GM19240 (cell line): ENCODE results near the gene NOTO.
"Not testable (repeated sequence)": the region's sequence is repeated elsewhere in the genome, so short reads cannot be mapped to it uniquely, and the experiment has no call there.

Experiments
- DNase-seq: peaks from one replicate; pipeline ENCODE4 v3.0.0; 2011; ENCODE audit warnings: low spot score; ENCODE audit not compliant: insufficient read length

Gene NOTO, protein sequence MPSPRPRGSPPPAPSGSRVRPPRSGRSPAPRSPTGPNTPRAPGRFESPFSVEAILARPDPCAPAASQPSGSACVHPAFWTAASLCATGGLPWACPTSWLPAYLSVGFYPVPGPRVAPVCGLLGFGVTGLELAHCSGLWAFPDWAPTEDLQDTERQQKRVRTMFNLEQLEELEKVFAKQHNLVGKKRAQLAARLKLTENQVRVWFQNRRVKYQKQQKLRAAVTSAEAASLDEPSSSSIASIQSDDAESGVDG

DNA sequence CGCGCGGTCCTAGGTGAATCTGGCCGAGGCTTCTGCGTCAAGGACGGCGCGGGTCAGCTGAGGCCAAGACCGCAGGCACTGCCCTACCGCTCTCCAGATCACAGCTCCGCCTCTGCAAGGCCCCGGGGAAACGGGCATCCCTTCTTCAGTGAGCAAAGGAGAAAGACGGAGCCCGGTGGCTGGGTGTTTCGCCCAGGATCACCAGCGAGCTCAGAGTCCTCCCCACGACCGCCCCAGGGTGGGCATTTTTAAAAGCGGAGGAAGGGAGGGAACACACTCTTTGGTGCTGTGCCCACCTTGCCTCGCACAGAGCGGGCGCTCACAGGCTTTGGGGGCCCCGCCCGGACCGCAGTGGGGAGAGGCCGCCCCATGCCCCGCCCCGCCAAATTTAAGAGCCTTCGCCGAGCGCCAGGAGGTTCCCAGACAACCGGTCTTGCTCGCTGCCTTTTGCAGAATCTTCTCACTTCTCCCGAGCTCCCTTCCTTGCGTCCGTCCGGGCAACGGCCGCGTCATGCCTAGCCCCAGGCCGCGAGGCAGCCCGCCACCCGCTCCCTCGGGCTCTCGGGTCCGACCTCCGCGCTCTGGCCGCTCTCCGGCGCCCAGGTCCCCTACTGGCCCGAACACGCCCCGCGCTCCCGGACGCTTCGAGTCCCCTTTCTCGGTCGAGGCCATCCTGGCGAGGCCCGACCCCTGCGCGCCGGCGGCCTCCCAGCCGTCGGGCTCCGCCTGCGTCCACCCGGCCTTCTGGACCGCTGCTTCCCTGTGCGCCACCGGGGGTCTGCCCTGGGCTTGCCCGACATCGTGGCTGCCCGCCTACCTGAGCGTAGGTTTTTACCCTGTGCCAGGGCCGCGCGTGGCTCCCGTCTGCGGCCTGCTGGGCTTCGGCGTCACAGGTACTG, at the start of gene NOTO:
Gene NOTO (plus strand): TSS at position 419 of the 899 bp plus-strand sequence. CDS start 93 bp downstream, at position 512.
- DNase-seq, result no peak

- DNase-seq, result no peak
These were observed 45.7 kb upstream of the NOTO start for GRCh38 chr2:73156539-73157124.

DNA sequence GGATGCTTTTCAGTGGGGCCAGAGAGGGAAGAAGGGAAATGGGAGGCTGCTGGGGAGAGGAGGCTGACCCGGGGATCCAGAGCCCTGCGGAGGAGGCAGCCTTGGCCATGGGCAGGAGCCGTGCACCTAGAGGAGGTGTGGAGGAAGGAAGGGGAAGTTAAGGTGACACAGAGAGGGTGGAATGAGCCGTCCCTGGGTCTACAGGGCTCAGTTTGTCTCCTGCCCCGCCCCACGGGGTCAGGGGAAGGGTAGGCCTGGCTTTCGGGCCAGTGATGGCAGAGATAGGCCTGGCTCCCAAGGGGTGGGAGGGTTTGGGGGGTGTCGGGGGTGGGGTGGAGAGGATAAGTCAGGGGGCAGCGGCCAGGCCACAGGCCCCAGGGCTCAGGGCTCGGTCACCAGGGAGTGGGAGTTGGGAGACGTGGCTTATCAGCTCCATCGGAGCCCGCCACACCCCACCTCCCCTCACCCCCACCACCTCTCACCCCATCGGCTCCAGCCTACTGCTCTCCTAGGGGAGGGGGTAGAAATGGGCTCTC, 39.5 kb upstream of the NOTO start:
- DNase-seq, result no peak

GRCh38 chr2:73163483-73164367, 38.6 kb upstream of the NOTO start:
- peak; percentile 65 for DNase-seq

- not testable (repeated sequence) for DNase-seq
These were observed 36.4 kb upstream of the NOTO start for GRCh38 chr2:73165978-73166377.

DNA sequence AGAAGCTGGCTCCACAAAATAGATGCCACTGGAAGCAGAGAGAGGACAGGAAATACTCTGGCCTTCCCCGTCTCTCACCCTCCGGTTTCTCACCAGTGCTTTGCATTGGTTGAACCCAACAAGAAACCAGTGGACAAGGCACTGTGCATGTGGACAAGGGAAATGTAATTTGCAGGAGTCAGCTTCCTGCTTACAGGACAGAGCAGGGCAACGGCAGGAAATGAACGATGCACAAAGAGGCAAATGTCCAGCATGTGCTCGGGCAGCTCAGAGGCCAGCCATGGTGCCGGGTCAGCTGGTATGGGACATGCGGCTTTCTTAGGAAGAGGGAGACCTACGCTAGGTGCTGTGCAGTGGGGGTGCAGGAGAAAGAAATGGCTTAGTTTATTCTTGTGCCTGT, 35.6 kb upstream of the NOTO start:
- DNase-seq, result not testable (repeated sequence)

- DNase-seq, result not testable (repeated sequence)
These were observed 34.0 kb upstream of the NOTO start for GRCh38 chr2:73168348-73168747.

DNA sequence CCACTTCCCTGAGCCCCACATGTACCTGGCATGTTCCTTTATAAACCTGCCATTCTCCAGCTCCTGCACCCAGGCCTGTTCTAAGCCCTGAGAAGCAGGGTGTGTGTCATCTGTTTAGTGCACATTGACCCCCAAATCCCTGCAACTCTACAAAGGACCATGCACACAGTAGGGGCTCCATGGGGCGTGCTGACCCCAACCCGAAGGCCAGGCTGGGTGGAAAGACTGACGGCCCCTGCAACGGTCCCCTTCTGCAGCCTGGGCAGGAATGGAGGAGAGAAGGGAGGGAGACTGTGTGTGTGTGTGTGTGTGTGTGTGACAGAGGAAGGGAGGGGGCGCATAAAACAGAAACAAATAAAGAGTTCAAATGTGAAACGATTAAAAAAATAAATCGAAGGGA, 32.0 kb upstream of the NOTO start:
- DNase-seq, result not testable (repeated sequence)

GRCh38 chr2:73172963-73173362, 29.4 kb upstream of the NOTO start:
- DNase-seq, result no peak

- DNase-seq, result no peak
These were observed 28.6 kb upstream of the NOTO start for GRCh38 chr2:73173781-73174180.

GRCh38 chr2:73174244-73174643, 28.1 kb upstream of the NOTO start:
- no peak for DNase-seq

DNA sequence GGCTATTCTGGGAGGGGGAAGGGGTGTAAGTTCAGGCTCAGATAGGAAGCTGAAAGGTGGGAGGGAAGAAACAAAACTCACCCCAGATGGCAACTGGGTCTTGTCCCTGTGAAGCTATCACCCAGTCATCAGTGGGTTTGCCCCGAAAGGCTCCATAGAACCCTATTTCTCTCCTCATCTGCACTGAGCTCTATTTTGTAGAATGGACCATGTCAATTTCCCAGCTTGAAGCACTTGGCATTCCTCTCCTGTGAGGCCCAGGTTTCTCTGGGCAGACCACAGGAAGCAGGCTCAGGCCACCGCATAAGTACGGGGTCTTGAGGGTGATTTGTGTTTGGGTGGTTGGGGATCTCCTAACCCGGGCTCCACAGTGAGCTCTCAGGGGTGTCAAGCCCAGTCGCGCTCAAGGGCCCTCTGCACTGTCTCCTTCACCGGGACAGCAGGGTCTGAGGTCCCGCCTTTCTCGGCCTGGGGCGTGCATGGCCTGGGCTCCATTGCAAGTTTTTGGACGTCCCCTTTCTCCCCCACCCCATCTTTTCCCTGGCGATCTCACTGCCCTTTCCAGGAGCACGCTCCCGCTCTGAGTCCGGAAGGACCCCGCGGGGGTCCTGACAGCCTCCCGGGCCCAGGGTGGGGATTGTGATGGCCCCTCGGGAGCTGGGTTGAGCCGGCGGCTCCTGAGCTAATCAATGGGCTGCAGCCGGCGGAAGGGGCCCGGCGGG, 27.3 kb upstream of the NOTO start:
- DNase-seq, result no peak

DNA sequence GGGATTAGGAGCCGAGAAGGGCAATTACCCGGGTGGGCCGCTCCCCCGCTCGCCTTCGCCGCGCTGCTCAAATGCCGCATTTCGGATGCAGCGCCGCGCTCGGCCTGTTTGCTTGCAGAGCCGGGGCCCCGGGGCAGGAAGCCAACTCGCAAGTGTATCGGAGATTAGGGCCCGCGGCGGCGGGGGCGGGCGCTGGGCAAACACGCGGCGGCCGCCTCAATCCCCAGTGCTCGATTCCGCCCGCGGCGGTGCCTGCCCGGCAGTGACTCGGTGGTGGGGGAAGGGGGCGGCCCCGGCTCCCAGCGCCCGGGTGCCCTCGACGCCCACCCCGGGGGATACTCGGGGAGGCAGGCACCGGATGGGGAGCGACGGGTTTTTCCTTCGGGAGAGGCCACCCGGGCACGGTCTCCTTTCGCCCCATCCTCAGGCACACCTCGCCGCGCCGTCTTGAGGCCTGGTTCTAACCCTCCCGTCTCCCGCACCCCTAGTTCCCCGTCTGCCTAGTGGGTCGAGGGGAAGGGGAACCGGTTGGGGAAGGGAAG, 26.6 kb upstream of the NOTO start:
- no peak for DNase-seq

DNA sequence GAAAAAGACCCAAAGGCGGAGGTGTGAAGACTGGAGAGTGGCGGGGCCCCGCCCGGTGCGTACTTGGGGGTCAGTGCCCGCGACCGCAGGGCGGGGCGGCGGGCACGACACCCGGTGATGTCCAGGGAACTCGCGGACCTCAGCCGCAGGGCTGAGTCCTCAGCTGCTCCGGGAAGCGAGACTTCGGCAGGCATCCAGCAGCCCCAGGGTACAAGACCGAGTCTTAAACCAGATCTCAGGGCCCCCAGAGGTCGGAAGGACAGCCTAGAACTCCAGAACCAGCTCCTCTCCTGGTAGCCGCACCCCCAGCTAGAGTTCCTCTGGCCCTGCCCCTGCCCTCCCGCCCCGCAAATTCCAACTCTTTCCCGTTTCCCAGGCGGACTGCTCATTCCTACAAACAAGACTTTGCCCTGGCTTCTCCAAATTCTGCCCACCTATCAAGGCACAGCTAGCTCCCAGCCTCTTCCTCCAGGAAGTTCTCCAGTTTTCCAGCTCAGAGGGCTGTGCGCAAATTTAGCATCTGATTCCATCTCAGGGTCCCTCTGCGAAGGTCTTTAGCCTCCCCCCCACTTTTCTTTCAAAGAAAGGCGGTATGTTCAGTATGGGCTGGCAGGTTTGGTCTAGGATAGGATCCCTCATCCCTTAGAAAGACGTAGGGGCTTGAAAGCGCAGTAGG, 26.0 kb upstream of the NOTO start:
- DNase-seq, result no peak

- DNase-seq, result peak; percentile 92
These were observed 25.3 kb upstream of the NOTO start for GRCh38 chr2:73176881-73177644.

- no peak for DNase-seq
These were observed 24.6 kb upstream of the NOTO start for GRCh38 chr2:73177645-73178255.

DNA sequence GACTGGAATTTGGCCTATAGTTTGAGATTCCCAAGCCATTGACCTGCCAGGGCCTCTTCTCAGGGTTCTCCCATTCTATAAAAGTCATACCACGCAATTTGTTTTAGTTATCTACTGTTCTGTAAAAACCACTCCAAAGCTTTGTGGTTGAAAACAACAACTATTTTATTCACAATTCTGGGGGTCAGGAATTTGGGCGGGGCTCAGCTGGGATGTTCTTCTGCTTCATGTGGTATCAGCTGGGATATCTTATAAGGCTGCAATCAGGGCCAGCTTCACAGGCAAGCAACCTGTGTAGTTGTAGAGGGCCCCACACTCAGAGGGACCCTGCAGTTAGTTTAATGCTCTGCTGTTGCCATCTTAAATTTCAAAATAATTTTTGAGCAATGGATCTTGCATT, 16.4 kb upstream of the NOTO start:
- no peak for DNase-seq

DNA sequence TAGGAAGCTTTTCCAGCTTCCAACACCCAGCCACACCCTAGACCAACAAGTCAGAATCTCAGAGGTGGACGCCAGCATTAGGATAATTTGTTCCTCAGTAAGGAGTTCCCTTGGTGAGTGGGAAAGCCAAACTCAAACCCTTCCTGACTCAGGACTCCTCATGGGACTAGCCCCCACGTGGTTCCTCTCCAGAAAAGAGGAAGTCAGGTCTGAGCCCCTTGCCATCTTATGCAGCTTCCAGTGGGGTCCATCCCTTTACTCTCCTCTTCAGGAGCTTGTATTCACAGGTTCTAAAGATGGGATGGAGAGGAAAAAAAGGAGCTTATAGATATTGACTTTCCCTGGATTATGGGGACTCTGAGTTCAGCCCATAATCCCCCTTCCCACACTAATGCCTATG, 14.8 kb upstream of the NOTO start:
- no peak for DNase-seq
